Measurements from ENCODE around the gene USP5. TPM values are rescaled to one million over a fixed set of nuclear protein-coding genes. Genes with fewer than 3 reads are reported as not detected.
"Not testable (repeated sequence)": the region's sequence is repeated elsewhere in the genome, so short reads cannot be mapped to it uniquely, and the experiment has no call there.

Gene USP5
- polyA plus RNA-seq, 1 donor from 2014 or later, result 130 TPM

- no peaks in the 10 kb centered on the region for H3K36me3 ChIP-seq (ENCODE audit: insufficient read depth, low read length)
- TF ChIP-seq POLR2AphosphoS5 (IDR thresholded peaks at IDR 0.05), result no peak
- TF ChIP-seq REST (IDR thresholded peaks at IDR 0.05; ENCODE audit: borderline replicate concordance), result no peak
- peak; percentile 94 for TF ChIP-seq CTCF (IDR thresholded peaks at IDR 0.05; ENCODE audit: poor library complexity, severe bottlenecking)
- no peak for TF ChIP-seq TAF1 (IDR thresholded peaks at IDR 0.05; ENCODE audit: low read depth)
- no peak for TF ChIP-seq EP300 (conservative IDR thresholded peaks at IDR 0.05; ENCODE audit: poor library complexity, severe bottlenecking)
- TF ChIP-seq RAD21 (conservative IDR thresholded peaks at IDR 0.05), result peak; percentile 90
- TF ChIP-seq MXI1 (conservative IDR thresholded peaks at IDR 0.05; ENCODE audit: poor library complexity, severe bottlenecking), result no peak
- TF ChIP-seq SMC3 (conservative IDR thresholded peaks at IDR 0.05; ENCODE audit: poor library complexity), result peak; percentile 78
- TF ChIP-seq EZH2 (IDR thresholded peaks at IDR 0.05; ENCODE audit: borderline replicate concordance, insufficient read depth, low read length, poor library complexity, severe bottlenecking), result no peak
- no peaks in the 10 kb centered on the region for H3K9me2 ChIP-seq (ENCODE audit: insufficient read depth, low read length)
Measured at GRCh38 chr12:6869049-6870021, 17.4 kb downstream of the USP5 start.

GRCh38 chr12:6870304-6870703 lies 18.4 kb downstream of the USP5 start:
- not testable (repeated sequence) for H4K20me1 ChIP-seq (ENCODE audit: insufficient read depth); H3K27ac ChIP-seq (ENCODE audit: low read length); H3K4me2 ChIP-seq (ENCODE audit: low read length); H3K4me3 ChIP-seq (ENCODE audit: low read length); H3K79me2 ChIP-seq (replicated peaks; ENCODE audit: insufficient read depth, low read length); H2AFZ ChIP-seq (ENCODE audit: low read depth, low read length); H3K9me3 ChIP-seq (ENCODE audit: low read length); H3K36me3 ChIP-seq (ENCODE audit: insufficient read depth, low read length); H3K9me2 ChIP-seq (ENCODE audit: insufficient read depth, low read length); H3K27me3 ChIP-seq (ENCODE audit: insufficient read depth, low read depth, low read length); H3F3A ChIP-seq (ENCODE audit: insufficient read depth, low read length, poor library complexity, severe bottlenecking); H3K9ac ChIP-seq (ENCODE audit: low read length)

More at GRCh38 chr12:6869049-6870021, 17.4 kb downstream of the USP5 start:
- H3K79me2 ChIP-seq (replicated peaks; ENCODE audit: insufficient read depth, low read length), result no peaks in the 10 kb centered on the region
- peak overlapping the region; percentile 83 for H3K4me3 ChIP-seq (ENCODE audit: low read length)
- no peak overlapping the region for H2AFZ ChIP-seq (ENCODE audit: low read depth, low read length)
- peak overlapping the region; percentile 42 for H3K27ac ChIP-seq (ENCODE audit: low read length)
- H3K9me3 ChIP-seq (ENCODE audit: low read length), result no peaks in the 10 kb centered on the region
- peak overlapping the region; percentile 32 for H3K9ac ChIP-seq (ENCODE audit: low read length)
- peaks cover 3% of the 10 kb centered on the region for H3F3A ChIP-seq (ENCODE audit: insufficient read depth, low read length, poor library complexity, severe bottlenecking)
- H4K20me1 ChIP-seq (ENCODE audit: insufficient read depth), result no peaks in the 10 kb centered on the region
- no peaks in the 10 kb centered on the region for H3K27me3 ChIP-seq (ENCODE audit: insufficient read depth, low read depth, low read length)
- H3K4me2 ChIP-seq (ENCODE audit: low read length), result peak overlapping the region; percentile 89
